T follicular helper cell (primary cell): Measurements from ENCODE around the gene SLC1A2.
A peak's percentile ranks its signal among the peaks of the same experiment; 100 is the strongest.

Source experiments
- DNase-seq: peaks from one replicate; pipeline ENCODE4 v3.0.0-alpha.2; 2020; ENCODE audit warnings: low read depth

SLC1A2 gene

GRCh38 chr11:35324981-35325380, 94.4 kb downstream of the SLC1A2 start:
- DNase-seq, result no peak

DNA sequence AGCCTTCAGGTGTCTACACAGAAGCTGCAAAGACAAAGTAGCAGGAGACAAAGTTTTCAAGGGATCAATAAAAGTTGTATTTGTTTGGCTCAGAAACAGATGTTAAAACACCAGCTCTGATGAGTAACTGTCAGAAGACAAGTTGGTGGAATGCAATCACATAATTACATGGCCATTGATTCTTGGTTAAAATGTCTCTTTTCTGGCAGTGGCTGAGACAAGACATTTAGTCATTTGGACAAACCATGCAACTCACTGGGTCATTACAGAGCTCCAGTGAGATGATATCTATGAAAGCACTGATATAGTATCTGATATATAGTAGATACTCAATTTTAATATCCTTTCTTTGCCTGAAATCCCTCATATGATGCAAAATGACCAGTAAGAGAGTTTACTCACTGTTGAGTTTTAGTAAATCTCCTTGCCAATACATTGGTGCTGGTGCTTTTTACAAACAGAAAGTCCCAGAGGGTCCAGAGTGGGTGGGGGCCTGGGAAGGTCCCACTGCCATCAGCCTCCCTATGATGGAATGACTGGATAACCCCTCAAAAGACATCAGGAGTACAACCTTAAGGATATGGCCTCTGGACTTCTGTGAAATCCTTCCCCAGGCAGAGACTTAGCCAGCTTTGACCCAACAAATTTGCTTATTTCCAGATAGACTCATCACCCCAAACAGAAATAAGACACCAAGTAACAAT, 95.0 kb downstream of the SLC1A2 start:
- DNase-seq, result no peak

- DNase-seq, result no peak
These were observed 96.1 kb downstream of the SLC1A2 start for GRCh38 chr11:35323076-35323868.

GRCh38 chr11:35322318-35322979, 96.9 kb downstream of the SLC1A2 start:
- DNase-seq, result no peak

DNA sequence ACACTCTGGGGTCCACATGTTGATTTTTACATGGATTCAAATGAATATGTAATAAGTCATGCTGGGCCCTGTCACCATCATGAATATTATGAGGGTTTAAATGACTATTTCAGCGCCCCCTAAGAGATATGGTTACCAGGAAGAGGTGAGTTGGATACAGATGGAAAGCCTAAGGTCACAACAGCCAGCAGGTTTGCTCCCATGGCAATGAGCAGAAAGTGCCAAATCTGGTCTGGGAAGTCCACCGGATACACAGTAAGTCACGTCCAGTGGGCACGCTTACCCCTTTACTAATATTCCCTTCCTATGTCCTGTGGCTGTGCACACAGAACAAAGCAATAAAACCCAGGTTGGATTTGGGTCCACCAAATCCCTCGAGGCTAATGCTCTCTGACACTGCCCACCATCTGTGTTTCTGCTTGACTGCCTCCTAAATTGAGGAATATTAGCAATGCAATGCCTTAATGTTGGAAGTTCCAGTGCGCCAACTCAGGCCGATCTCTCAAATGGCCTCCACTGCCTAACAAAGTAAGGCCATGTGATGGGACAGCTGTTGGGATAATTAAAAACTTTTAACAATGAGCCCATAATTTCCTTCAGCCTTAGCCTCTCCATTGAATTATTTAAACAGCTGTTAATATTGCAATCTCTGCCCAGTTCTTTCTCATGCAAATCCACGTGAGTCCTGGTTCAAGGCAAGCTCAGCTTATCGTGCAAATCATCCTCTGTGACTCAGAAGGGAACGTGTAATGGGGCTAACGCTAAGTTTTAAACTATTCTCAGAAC, 97.6 kb downstream of the SLC1A2 start:
- no peak for DNase-seq

GRCh38 chr11:35321111-35321510, 98.2 kb downstream of the SLC1A2 start:
- DNase-seq, result no peak

- DNase-seq, result no peak
These were observed 100.1 kb downstream of the SLC1A2 start for GRCh38 chr11:35318977-35319925.

DNA sequence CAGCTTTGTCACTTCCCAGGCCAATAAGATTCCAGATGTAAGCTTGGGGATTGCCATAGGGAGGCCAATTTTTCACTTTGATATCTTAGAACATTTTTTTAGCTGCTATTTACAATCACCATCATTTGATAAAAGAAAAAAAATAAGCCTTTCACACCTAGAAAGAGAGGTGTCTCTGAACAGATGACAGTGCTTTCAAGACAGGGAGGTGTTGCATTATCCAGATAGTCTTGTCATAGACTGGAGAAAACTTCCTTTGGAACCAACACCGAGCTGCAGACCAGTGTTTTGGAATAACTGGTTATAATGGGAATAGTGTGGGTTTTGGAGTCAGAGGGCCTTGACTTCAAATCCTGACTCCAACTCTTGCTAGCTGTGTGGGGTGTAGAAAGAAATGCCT, 101.0 kb downstream of the SLC1A2 start:
- DNase-seq, result no peak

- no peak for DNase-seq
These were observed 102.1 kb downstream of the SLC1A2 start for GRCh38 chr11:35317253-35317652.

DNA sequence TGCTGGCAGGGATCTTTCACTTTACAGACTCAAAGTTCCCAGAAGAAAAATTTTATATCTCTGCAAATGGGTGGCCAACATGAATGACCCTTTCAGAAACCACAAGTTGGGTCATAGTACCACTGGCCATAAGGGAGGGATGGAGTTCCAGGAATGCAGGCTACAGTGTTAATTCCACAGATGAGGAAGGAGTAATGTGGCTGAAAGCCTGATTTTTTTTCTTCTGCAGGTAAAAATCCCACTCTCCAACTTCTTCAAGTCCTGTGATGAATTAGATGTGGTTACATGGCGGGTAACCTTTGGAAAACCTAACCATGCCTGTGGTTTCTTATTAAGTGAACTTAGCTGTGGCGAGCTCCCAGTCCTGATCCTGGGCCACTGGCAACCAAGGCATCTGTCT, 103.2 kb downstream of the SLC1A2 start:
- no peak for DNase-seq

DNA sequence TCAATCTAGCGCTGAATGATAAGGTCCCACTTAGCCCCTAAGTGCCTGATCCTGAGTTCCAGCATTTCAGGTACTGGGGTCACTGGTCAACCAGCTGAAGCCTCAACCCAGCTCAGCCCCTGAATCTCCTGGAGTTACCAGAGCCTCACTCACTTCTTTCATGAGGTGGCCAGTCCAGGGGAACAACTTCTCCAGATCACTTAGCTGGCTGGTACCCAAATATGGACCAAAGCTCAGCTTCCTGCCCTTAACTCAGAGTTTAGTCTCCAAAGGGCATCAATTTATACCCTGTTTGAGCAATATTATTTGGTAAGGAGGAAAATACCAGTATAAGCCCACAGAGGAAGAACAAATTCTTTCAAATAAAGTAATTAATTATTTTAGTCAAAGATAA, 105.6 kb downstream of the SLC1A2 start:
- DNase-seq, result no peak

GRCh38 chr11:35313066-35313759, 106.1 kb downstream of the SLC1A2 start:
- DNase-seq, result no peak

GRCh38 chr11:35311331-35311730, 108.0 kb downstream of the SLC1A2 start:
- no peak for DNase-seq

DNA sequence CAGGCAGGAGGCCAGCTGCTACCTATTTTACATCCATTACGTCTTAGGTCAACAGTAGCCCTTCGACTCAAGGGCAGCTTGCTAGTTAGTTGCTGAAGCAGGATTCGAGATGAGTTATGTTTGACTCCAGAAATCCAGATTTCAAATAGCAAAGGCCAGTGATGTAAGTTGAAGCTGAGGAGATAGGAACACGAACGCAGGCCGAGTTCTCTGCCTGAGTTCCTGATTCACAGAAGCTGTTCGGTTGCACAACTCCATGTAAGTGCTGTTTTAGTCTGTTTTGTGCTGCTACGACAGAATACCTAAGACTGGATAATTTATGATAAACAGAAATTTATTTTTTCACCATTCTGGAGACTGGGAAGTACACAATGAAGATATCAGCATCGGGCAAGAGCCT, 111.2 kb downstream of the SLC1A2 start:
- DNase-seq, result no peak

DNA sequence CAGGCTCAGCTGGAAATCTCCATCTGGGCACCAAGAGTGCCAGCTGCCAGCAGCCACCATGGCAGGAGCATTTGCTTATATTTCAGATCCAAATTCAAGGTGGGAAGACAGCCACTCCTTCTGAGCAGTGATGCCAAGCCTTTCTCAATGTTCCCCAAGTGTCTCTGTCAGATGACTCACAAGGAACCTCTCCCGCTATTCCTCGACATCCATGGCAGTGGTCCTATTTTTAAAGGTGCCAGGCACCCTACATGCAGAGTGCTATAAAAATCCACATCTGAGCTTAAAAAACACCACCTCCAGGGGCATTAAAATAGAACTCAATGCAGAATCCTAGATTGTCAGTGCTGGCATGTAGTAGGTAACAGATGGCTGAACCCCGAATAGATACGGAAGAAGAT, 112.1 kb downstream of the SLC1A2 start:
- no peak for DNase-seq

DNA sequence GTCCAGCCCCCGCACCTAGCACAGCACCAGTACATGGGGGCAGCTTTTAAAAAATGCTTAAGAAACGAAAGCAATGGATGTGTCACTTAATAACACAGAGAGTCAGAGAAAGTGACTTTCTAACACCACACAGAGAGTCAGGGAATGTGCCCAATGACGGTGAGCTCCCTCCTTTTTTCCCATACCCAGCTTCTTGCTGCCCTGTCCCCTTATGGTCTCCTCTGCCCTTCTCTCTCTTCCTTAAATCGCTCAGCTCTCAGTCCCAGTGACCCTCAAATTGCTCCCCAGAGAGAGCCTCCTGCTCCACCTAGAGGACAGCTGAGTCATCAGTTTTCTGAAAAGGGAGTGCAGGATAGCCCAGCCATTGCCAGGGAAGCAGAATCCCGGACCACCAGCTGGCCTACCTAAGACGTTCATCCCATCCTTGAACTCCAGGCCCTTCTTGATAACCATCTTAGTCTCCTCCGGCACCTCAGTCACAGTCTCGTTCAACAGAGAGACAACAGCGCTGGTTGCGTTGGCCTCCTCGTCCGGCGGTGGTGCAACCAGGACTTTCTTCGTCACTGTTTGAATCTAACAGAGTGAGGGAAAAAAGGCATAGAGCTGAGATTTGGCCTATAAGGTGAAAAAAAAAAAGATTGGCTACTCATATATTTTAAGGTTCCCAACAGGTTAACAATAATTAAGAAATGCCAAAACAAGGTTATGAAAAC, 113.5 kb downstream of the SLC1A2 start:
- DNase-seq, result peak; percentile 12

DNA sequence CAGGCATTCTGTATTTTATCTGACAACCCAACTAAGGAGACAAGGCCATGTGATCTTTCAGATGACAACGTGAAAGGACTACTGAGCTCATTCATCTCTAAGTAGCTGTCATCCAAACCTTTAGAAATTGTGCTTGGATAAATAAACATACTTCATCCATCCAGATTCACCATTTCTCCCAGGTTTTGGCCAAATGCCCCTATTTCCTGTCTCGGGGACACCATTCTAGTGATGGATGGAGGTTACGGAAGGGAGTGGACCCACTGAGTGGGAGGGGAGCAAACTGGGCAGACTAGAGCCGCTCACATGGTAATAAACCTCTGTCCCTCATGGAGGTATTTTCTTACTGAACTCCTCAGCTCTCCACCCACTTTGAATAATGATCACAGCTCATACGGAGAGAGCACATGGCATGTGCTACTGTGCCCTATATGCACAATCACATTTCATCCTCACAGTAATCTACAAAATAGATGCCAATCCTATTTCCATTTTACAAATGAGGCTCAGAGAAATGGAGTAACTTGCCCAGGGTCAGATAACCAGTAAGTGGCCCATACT, 114.4 kb downstream of the SLC1A2 start:
- DNase-seq, result no peak

DNA sequence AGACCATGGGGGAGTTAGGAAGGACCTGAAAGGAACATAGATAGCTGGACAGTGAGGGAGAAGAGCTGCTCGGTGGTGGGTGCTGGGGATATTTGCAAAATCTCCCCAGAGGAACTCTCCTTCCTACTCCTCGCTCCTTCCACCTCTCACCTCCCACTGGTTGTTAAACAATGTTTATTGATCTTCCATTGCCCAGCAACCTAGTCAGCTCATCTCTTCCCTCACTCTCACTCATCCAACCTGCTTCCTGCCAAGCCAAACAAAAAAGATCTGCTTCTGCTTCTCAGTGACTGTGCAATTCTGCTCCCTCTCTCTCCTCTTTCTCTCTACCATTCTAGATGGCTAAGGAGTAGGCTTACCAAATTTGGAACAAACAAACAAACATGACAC, 115.0 kb downstream of the SLC1A2 start:
- no peak for DNase-seq

GRCh38 chr11:35303596-35304385, 115.6 kb downstream of the SLC1A2 start:
- DNase-seq, result no peak
